GM12801 (cell line): ENCODE results near the gene GGA3.

Source experiments
- CTCF ChIP-seq: IDR thresholded peaks from one replicate; pipeline ENCODE4 v1.5.1; 2011; ENCODE audit warnings: control low read depth; ENCODE audit not compliant: insufficient read length; ENCODE audit errors: extremely low read depth

The GGA3 gene

GRCh38 chr17:75207760-75208159 lies 53.6 kb downstream of the GGA3 start:
- TF ChIP-seq CTCF: no peak

- TF ChIP-seq CTCF: no peak
Observed at GRCh38 chr17:75205793-75206163, 55.6 kb downstream of the GGA3 start.

- no peak for TF ChIP-seq CTCF
Observed at GRCh38 chr17:75205037-75205792, 56.2 kb downstream of the GGA3 start, which contains the start of gene NUP85. Gene NUP85, plus strand, starts transcription at chr17:75205679. Its CDS starts 83 bp downstream, at chr17:75205762.

GRCh38 chr17:75199886-75200618 lies 61.4 kb downstream of the GGA3 start:
- no peak for TF ChIP-seq CTCF

GRCh38 chr17:75194879-75195278 lies 66.5 kb downstream of the GGA3 start:
- TF ChIP-seq CTCF: no peak

GRCh38 chr17:75191584-75191983 lies 69.8 kb downstream of the GGA3 start:
- no peak for TF ChIP-seq CTCF

- TF ChIP-seq CTCF: no peak
Observed at GRCh38 chr17:75188614-75189013, 72.8 kb downstream of the GGA3 start.
